Right renal cortex interstitium (tissue), 3 donors: Measurements from ENCODE around the gene RCE1. TPM values are rescaled to one million over a fixed set of nuclear protein-coding genes. Genes with fewer than 3 reads are reported as not detected.
A peak's percentile ranks its signal among the peaks of the same experiment; 100 is the strongest.
"Not testable (repeated sequence)": the region's sequence is repeated elsewhere in the genome, so short reads cannot be mapped to it uniquely, and the experiment has no call there.

Source experiments
- DNase-seq, 3 donors: peaks; one replicate each; pipeline ENCODE4 v3.0.0-alpha.2; 2013; ENCODE audit warnings: low read depth in 3 of 3, low spot score in 2 of 3
- polyA plus RNA-seq, 3 donors: library from polyadenylated mRNA; unstranded; fragments of 120-200 nt; gene quantifications; one replicate each; pipeline ENCODE4 v1.2.1, GENCODE V29; 2013; ENCODE audit not compliant: insufficient read length in 3 of 3

RCE1 gene, protein sequence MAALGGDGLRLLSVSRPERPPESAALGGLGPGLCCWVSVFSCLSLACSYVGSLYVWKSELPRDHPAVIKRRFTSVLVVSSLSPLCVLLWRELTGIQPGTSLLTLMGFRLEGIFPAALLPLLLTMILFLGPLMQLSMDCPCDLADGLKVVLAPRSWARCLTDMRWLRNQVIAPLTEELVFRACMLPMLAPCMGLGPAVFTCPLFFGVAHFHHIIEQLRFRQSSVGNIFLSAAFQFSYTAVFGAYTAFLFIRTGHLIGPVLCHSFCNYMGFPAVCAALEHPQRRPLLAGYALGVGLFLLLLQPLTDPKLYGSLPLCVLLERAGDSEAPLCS
- polyA plus RNA-seq, result 10 to 100 TPM; 16.7 to 23.2 (median 20.0) TPM

DNA sequence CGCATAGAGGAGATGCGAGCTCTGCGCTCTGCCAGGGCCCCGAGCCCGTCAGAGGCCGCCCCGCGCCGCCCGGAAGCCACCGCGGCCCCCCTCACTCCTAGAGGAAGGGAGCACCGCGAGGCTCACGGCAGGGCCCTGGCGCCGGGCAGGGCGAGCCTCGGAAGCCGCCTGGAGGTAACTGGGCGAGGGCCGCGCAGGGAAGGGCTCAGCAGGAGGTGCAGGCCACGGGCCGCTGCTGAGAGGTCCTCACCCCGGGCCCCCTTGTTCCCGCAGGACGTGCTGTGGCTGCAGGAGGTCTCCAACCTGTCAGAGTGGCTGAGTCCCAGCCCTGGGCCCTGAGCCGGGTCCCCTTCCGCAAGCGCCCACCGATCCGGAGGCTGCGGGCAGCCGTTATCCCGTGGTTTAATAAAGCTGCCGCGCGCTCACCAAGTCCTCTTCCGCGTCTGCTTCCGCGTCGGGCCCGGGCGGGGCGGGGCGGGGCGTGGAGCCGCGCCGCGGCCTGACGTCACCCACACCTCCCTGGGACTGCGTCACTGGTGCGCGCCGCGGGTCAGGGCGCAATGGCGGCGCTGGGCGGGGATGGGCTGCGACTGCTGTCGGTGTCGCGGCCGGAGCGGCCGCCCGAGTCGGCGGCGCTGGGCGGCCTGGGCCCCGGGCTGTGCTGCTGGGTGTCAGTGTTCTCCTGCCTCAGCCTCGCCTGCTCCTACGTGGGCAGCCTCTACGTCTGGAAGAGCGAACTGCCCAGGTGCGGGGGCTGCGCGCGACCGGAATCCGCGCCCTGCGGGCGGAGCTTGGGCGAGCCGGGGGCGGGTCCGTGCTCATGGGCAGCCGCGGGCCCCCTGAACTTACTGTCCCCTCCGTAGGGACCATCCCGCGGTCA, at the start of gene RCE1:
TSS of gene RCE1 (plus strand) at position 546 of the 880 bp plus-strand sequence. CDS start at position 561, 15 bp downstream.
- peak in 2 of 3 donors; percentile 65 to 80 for DNase-seq

DNA sequence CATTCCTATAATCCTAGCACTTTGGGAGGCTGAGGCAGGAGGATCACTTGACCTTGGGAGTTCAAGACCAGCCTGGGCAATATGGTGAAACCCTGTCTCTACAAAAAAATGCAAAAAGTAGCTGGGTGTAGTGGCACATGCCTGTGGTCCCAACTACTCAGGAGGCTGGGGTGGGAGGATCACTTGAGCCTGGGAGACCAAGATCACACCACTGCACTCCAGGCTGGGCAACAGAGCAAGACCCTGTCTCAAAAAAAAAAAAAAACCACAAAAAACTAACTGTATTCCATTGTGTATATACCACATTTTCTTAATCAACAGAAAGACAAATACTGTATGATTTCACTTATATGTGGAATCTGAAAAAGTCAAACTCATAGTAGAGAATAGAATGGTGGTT, 43.4 kb upstream of the RCE1 start:
- DNase-seq, result not testable (repeated sequence)

DNA sequence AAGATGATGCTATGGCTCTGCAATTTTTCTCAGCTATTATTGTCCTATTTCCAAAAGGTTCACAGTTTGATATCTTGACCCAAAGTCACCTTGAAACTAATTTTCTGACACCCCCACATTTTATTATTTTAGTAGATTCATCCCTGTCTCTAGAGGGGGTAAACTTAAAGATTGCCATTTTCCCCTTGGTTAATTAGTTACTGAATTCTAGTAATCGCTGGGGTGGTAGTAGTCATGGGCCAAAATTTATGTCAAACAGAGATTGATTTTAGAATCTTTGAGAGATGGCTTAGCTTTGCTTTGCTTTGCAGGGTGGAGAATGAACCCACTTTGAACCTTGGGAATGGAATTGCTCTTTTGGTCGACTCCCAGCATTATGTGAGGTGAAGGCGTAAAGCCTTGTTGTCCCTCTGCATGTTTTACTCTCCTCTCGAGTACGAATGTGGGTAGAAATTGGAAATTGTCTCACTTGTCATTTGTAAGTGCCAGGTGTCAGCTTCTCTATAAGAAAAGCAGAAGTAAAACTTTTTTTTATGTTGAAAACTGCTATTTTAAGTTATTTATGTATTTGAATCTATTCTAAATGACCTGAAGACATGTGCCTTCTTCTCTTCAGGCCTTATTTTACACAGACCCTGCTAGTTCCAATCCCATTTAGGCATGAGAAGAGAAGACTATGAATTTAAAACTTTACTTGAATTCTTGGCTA, 42.4 kb upstream of the RCE1 start:
- DNase-seq, result no peak

DNA sequence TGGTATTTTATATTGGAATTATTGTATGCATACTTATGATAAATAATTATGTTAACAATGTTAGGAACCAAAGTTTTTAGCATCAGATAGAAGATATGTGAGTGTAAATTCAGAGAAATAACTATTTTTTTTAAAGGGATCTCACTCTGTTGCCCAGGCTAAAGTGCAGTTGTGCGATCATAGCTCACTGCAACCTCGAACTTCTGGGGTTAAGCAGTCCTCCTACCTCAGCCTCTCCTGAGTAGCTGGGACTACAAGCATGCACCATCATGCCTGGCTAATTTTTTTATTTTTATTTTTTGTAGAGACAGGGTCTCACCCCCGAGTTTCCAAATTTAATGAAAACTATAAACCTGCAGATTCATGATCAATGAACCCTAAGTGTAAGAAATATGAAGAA, 33.6 kb upstream of the RCE1 start:
- no peak for DNase-seq

DNA sequence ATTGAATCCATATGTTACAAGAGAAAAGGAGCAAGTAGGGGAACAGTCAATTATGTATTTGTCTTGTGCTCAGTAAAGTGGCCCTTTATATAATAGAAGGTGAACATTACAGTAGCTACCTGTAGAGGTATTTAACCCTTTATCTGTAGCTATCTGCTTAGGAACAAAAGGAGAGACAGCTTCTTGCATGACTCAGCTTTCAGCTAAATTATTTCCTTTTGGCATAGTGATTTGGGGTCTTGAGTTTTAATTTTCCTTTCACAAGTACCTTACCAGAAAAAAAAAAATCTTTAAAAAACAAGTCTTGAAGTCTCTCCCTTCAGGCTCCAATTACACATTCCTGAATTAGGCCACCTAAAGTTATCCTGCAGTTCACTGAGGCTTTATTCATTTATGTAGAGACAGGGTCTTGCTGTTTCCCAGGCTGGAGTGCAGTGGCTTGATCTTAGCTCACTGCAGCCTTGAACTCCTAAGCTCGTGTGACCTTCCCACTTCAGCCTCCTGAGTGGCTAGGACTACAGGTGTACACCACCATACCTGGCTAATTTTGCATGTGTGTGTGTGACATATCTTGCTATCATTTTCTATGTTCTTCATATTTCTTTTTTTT, 32.6 kb upstream of the RCE1 start:
- DNase-seq, result no peak

DNA sequence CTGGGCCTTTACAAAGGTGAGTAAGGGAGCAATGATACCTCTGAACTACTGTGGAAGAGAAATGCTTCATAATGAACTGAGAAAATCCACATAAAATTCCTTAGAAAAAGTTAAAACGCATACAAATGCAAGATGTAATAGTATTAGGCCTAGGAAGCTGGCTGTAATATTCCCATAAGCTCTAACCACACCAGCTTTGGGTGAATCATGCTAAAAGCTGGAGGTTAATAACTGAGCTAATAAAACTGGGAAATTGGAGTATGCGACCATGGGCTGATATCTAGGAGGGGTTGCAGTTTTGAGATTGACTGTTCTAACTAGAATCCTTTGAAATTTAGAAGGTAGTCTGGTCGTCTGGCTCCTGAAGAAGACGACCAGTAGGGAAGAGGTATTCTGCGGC, 28.6 kb upstream of the RCE1 start:
- DNase-seq, result no peak

DNA sequence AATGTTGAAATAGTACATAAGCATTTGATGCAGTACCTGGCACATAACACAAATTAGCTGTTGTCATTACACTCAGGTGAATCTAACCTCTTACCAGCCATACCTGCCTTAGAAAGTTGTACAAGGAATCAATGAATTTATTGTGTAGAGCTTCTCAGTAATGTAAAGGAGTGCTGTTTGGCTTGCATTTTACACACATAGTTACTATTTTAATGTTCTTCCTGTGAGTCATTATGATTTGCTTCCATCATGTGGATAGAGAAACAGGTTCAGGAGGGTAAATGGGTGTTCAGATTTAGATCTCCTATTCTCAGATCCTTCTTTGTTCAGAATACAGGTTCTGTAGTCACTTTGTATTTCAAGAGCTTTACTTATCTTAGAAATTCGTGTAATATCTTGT, 27.6 kb upstream of the RCE1 start:
- DNase-seq, result no peak

DNA sequence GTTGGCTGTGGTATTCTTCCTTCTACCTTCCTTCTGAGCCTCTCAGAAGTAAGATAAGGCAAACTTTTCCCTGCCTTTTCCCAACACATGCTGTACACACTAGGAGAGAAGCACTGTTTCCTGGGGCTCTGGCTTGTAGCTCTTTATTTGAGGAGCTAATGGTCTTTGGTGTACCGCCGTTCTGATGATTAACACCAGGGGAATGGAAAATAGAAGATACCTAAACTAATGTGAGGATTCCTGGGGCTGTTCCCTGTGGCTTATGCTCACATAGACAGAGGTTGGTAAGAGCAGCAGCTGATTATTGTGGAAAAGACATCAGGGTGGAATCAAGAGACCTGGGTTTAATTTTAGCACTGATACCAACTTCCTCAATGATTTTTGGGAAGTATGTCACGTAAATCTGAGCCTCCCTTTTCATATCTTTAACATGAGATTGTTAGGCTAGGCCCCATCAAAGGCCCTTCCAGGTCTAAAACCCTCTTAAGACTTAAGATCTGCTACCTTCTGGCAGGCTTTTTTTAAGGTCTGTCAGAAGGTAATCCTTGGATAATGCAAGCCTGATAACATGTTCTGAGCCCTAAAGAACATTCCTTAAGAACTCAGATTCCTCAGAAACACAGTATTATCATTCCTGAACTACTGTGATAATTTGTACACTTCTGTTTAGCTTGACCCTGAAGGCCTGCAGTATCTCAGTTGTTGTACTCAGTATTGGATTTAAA, 24.8 kb upstream of the RCE1 start:
- no peak for DNase-seq

DNA sequence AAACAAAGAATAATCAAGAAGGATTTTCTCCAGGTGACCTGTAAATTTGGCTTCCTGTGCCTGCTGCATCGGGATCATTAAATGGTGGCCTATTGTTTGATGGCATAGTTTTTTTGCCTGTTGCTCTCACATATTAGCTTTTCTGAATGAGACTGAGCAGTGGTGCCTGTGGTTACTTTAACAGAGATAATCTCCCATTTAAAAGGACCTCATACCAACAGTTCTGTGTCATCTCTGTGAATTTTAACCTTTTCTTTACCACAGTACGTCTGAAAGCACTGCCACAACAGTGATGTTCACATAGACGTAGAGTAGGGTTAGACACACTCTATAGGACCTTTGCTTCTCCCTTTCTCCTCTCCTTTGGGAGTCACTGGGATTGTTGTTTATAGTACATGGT, 22.9 kb upstream of the RCE1 start:
- no peak for DNase-seq

DNA sequence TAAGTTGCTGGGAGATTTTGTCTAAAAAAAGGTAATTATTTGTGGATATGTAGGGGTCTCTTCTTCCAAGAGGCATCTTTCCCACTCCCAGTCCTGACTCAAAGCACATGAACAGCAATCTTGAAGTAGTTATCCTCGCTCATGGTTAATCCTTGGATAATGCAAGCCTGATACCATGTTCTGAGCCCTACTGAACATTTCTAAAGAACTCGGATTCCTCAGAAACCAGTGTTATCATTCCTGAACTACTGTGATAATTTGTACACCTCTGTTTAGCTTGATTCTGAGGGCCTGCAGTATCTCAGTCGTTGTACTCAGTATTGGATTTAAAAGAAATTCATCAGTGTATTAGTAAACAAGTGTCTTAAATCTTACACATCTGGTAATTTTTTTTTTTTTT, 22.3 kb upstream of the RCE1 start:
- no peak for DNase-seq

DNA sequence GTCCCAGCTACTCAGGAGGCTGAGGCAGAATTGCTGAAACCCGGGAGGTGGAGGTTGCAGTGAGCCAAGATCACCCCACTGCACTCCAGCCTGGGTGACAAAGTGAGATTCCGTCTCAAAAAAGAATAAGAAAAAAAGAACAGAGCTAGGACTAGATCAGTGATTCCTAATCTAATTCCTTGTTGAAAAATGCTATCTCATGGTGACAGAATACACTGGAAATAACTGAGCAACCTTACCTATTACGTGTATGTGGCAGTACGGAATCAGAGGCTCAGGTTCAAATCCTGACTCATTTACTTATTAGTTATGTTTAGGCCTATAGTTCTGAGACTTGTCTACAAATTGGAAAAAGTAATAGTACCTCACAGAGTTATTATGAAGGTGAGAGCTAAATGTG, 19.5 kb upstream of the RCE1 start:
- DNase-seq, result no peak

DNA sequence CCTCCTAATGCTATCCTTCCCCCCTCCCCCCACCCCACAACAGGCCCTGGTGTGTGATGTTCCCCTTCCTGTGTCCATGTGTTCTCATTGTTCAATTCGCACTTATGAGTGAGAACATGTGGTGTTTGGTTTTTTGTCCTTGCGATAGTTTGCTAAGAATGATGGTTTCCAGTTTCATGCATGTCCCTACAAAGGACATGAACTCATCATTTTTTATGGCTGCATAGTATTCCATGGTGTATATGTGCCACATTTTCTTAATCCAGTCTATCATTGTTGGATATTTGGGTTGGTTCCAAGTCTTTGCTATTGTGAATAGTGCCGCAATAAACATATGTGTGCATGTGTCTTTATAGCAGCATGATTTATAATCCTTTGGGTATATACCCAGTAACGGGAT, 18.7 kb upstream of the RCE1 start:
- not testable (repeated sequence) for DNase-seq

DNA sequence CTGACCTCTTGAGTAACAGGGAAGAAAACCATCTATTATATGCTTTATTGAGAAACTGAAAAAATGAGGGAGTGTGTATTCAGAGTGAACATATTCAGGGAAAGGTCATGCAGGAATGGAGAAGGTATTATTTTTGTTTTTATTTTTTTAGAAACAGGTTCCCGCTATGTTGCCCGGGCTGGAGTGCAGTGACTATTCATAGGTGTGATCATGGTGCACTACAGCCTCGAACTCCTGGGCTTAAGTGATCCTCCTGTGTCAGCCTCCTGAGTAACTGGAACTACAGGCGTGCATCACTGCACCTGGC, 8.7 kb upstream of the RCE1 start:
- DNase-seq, result no peak

DNA sequence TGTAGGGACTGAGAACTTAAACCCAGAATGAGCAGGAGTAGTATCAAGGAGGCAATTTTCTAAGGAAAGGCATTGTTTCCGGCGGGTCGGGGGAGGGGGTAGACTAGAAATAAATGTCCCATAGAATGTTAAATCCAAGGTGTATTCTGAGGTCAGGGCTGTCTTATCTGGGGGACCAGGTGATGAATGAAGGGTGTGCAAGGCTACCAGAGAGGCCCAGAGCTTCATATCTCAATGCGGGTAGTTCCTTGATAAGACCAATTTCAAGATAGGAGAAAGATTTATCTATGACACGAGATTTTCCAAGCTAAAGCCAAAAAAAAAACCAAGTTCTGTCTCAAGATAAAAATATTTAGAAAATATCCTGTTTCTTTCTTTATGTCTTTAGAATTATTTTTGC, 8.3 kb upstream of the RCE1 start:
- no peak for DNase-seq

DNA sequence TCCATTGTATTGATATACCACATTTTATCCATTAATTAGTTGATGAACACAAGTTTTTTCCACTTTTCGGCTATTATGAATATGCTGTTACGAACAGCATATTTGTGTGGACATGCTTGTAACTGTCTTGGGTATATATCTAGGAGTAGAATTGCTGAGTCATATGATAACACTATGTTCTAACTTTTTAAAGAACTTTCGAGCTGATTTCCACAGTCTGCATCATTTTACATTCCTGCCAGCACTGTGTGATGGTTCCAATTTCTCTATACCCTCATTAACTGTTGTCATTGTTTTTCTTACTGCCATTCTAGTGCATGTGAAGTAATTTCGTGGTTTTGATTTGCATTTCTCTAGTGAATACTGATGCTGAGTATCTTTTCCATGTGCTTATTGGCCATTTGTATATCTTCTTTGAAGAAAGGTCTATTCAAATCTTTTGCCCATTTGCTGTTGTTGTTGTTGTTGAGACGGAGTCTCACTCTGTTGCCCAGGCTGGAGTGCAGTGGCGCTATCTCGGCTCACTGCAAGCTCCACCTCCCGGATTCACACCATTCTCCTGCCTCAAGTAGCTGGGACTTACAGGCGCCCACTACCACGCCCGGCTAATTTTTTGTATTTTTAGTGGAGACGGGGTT, 7.4 kb upstream of the RCE1 start:
- no peak for DNase-seq

DNA sequence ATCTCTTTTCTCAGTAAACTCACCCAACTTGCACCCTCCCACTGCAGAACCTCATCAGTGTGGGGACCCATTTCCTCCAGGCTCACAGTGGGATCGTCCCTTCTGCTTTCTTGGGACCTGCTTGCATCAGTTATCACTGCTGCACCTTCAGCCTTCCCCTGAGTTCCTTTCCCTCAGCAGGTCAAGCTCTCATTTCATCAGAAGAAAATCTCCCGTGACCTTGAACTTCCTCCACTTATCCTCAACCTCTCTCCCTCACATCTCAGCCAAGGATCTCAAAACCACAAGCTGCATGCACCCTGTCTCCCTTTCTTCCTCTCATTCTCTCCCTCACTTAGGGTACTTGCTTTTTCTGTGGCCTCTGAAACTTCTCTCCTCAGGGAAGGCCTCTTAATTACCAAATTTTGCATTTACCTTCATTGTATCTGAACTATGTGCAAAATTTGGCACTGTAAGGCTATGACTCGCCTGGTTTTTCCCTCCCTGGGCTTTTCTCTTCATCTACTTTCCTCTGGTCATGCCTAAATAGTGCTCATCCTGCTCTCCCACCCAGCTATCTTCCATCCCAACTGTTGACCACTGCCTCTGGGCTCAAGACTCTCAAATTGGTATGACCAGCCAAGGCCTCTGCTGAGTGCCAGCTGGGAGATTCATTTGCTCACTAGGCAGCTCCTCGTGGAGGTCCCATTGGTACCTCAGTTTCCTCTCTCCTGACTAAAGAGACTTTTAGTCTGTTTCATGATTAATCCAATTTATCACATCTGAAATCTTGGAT, 2.7 kb upstream of the RCE1 start:
- no peak for DNase-seq

DNA sequence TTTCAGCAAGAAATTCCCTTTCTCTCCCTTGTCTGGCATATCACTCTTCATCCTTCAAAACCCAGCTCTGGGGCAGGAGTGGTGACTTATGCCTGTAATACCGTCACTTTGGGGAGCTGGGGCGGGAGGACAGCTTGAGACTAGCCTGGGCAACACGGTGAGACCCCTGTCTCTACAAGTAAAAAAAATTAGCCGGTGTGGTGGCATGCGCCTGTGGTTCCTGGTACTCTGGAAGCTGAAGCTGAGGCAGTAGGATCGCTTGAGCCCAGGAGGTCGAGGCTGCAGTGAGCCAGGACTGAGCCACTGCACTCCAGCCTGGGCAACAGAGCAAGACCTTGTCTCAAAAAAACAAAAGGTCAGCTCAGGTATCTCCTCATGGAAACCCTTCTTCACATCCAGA, 1.4 kb upstream of the RCE1 start:
- DNase-seq, result no peak

DNA sequence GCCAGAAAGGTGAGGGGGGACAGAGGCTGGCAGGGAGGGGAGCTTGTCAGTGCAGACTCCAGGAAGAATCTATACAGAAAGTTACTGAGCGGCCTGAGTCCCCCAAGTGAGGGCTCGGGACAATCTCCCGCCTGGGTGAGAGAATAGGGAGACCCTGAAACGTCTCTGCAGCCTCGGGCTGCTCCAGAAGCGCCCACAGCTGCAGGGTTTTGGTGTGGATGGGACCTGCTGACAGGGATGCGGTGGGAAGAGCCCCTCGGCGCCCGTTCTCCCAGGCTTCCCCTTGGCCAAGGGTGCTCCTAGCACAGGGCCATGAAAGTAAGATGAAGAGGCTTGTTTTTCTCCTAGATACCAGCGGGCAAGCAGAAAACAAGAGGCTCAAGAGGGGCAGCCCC, 743 bp upstream of the RCE1 start:
- no peak for DNase-seq

DNA sequence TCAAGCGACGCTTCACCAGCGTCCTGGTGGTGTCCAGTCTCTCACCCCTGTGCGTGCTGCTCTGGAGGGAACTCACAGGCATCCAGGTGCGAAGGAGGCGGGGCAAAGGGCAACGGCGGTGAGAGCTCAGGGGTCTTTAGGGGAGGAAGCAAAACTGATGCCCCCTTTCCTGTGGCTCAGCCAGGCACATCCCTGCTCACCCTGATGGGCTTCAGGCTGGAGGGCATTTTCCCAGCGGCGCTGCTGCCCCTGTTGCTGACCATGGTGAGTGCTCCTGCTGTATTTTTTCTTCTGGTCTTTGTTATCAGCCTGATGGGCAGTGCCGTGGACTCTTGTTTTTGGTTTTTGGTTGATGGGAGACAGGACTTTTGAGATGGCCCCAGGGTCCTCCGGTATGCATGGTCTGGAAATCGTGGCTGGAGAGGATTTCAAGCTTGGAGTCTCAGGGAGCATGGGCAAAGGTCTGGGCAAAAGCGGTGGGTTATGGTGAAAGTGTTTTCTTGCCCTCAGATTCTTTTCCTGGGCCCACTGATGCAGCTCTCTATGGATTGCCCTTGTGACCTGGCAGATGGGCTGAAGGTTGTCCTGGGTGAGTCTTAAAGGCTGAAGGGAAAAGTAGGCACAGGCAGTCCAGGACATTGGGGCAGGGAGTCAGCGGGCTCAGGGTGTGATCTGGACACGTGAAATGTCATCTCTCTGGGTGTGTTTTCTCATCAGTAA, 695 bp downstream of the RCE1 start:
- no peak for DNase-seq
